K562 (cell line): ENCODE measurements around the gene ZNF180. TPM values are rescaled to one million over a fixed set of nuclear protein-coding genes. Genes with fewer than 3 reads are reported as not detected.

Experiments used
- BCLAF1 ChIP-seq, 2 experiments: fragments of 450-650 bp in 1 of 2; IDR thresholded peaks; 2 replicates each; pipeline ENCODE4 v1.6.1; 2011 to 2017; ENCODE audit warnings: low read depth in 2 of 2, antibody characterized with exemption in 1 of 2, borderline replicate concordance in 1 of 2, low read length in 1 of 2, mild to moderate bottlenecking in 1 of 2, mixed read lengths in 1 of 2; ENCODE audit not compliant: control insufficient read depth in 1 of 2
- CREB3L1 ChIP-seq: fragments of 450-650 bp; IDR thresholded peaks from 2 replicates; pipeline ENCODE4 v1.6.1; 2014; ENCODE audit warnings: low read depth, mild to moderate bottlenecking, moderate library complexity, borderline replicate concordance
- DLX4 ChIP-seq: fragments of 250-450 bp; sonication (Bioruptor Pico); IDR thresholded peaks from 2 replicates; pipeline ENCODE4 v1.6.1; 2021; ENCODE audit warnings: mild to moderate bottlenecking
- HBP1 ChIP-seq: fragments of 450-650 bp; formaldehyde crosslinking; IDR thresholded peaks from 2 replicates; pipeline ENCODE4 v1.4.0; 2022; ENCODE audit warnings: missing genetic modification characterization
- NRF1 ChIP-seq, 2 experiments: fragments of 450-650 bp; IDR thresholded peaks in 1 of 2; conservative IDR thresholded peaks in 1 of 2; 2 replicates each; pipeline ENCODE4 v1.6.1; 2014; ENCODE audit warnings: mild to moderate bottlenecking in 2 of 2
- TRIM28 ChIP-seq: fragments of 450-650 bp; IDR thresholded peaks from 2 replicates; pipeline ENCODE4 v1.6.1; 2017
- ZNF354B ChIP-seq: fragments of 250-450 bp; sonication (Bioruptor Pico); IDR thresholded peaks from 2 replicates; pipeline ENCODE4 v1.4.0; 2020
- ZNF449 ChIP-seq: fragments of 250-450 bp; sonication (Bioruptor Pico); IDR thresholded peaks from 2 replicates; pipeline ENCODE4 v1.8.0; 2022; ENCODE audit warnings: moderate library complexity, mild to moderate bottlenecking, inconsistent platforms
- polyA plus RNA-seq, 8 experiments: library from polyadenylated mRNA; depleted of rRNA in 4 of 8; stranded (reverse) in 5 of 8; unstranded in 3 of 8; fragments of >200 nt; fragmentation: Nextera tagmentation in 2 of 8; fragmentation: Illumina TruSeq in 1 of 8; extraction: Ambion mirVana in 2 of 8; extraction: Trizol in 1 of 8; gene quantifications; 2 replicates each; pipeline versions ENCODE4 v1.2.1 to v1.2.3, GENCODE V29; 2011 to 2014; ENCODE audit warnings: inconsistent platforms in 1 of 8, missing spikeins in 1 of 8
- total RNA-seq, 7 experiments: library from RNA; depleted of rRNA in 6 of 7; stranded (reverse); fragments of >200 nt in 6 of 7; fragmentation: Illumina TruSeq in 2 of 7; extraction: Trizol in 2 of 7; gene quantifications; 2 replicates each; pipeline versions ENCODE4 v1.2.1 to v1.2.3, GENCODE V29; 2011 to 2021; ENCODE audit warnings: low replicate concordance in 1 of 7

The ZNF180 gene
- total and polyA plus RNA-seq, 9 of the 15 experiments (the other 6 are each of a cell fraction or from before 2014, with no cell fraction given): 1.8 to 8.7 (median 5.9) TPM

- TF ChIP-seq ZNF449 (CRISPR knock-in tag) (no peak), NRF1 (conservative IDR thresholded peaks at IDR 0.05 in 1 of 2, IDR thresholded peaks at IDR 0.05 in 1 of 2) (peak; percentile 96 to 97), CREB3L1 (peak; percentile 94), ZNF354B (CRISPR knock-in tag) (no peak), TRIM28 (no peak; the same call in 1 of the 2 replicates), BCLAF1 (IDR thresholded peaks at IDR 0.05; ENCODE audit: borderline replicate concordance in 1 of 2, control insufficient read depth in 1 of 2, low read depth in 2 of 2, low read length in 1 of 2) (0 out of 4 replicates have a peak, but pooled peaks of 1 of the 2 experiments have one; percentile 14), HBP1 (no peak), DLX4 (CRISPR knock-in tag) (no peak)
Measured at GRCh38 chr19:44499962-44500949, at the start of gene ZNF180 (continued).
